RPMI8226 (cell line): ENCODE results near the gene GPNMB.
"Not testable (repeated sequence)": the region's sequence is repeated elsewhere in the genome, so short reads cannot be mapped to it uniquely, and the experiment has no call there.

Source experiments
- DNase-seq: peaks from one replicate; pipeline ENCODE4 v3.0.0-alpha.2; 2015

Gene GPNMB

DNA sequence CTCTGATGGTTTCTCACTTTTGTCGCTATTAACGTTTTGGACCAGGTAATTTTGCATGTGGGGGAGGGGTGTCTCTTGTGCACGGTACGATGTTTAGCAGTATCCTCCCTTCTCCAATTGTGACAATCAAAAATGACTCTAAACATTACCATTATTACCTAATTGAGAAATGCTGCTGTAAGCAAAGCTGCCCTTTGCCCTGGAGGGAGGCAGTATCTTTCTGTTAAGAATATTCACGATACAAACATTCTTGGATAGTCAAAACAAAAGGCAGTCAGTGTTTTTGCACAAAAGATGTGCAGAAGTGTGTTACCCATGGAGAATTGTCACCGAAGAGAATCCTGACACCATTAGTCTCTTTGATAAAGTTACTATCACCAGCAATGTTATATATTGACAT, 62.2 kb downstream of the GPNMB start:
- no peak for DNase-seq

DNA sequence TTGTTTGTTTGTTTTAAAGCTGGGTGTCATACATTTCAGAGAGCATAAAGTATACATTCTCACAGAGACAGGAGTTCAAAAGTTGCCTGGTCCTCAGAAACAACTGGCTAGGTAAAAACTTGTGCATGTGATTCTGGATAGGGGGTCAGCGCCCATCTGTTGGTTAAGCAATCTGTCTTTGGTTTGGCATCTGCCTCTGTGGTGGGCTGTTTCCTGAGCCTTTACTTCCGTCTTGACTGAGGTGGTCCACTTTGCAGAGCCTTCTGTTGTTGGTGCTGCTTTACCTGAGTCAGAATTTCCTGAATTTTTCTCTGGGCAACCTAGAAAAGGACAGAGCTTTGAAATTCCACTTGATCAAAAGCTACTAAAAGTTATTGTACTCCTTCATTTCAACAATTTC, 65.6 kb downstream of the GPNMB start:
- DNase-seq: not testable (repeated sequence)

DNA sequence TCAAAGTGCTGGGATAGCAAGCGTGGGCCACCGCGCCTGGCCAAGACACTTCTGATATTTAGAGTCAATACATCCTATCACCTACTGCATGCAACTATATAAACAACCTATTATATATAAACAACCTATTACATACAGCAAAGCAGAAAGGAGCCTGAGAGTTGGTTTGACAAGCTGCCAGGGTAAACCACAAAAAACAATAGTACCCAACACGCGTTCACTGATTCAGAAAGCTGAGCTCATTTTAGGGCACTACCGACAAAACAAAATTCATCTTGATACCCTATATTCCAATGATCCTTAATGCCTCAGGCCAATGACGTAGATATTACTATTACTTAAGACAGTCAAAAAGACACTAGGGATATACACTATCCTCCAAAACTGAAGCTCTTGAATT, 68.8 kb downstream of the GPNMB start:
- DNase-seq: no peak
